Stromal cell of bone marrow (primary cell): ENCODE measurements around the gene FBLN5.

Experiments
- DNase-seq: peaks from one replicate; pipeline ENCODE4 v3.0.0-alpha.2; 2012; ENCODE audit warnings: low read depth

Gene FBLN5

GRCh38 chr14:91947475-91948184, at the start of gene FBLN5:
FBLN5 (minus strand) TSS chr14:91947694; CDS start chr14:91947229, 465 bp downstream.
- DNase-seq: peak; percentile 65

GRCh38 chr14:91996948-91997371, 49.5 kb upstream of the FBLN5 start:
- DNase-seq: peak; percentile 61

- no peak for DNase-seq
Observed at GRCh38 chr14:91987192-91987591, 39.7 kb upstream of the FBLN5 start.

- DNase-seq: no peak
Observed at GRCh38 chr14:91985521-91986255, 38.2 kb upstream of the FBLN5 start.

GRCh38 chr14:91985008-91985407, 37.5 kb upstream of the FBLN5 start:
- no peak for DNase-seq

GRCh38 chr14:91983588-91983987, 36.1 kb upstream of the FBLN5 start:
- no peak for DNase-seq

GRCh38 chr14:91980157-91980556, 32.7 kb upstream of the FBLN5 start:
- DNase-seq: peak; percentile 90

GRCh38 chr14:91977884-91978283, 30.4 kb upstream of the FBLN5 start:
- DNase-seq: no peak

GRCh38 chr14:91975763-91976162, 28.3 kb upstream of the FBLN5 start:
- DNase-seq: no peak

- DNase-seq: no peak
Observed at GRCh38 chr14:91971188-91971778, 23.8 kb upstream of the FBLN5 start.

GRCh38 chr14:91968280-91968679, 20.8 kb upstream of the FBLN5 start:
- DNase-seq: no peak

- DNase-seq: no peak
Observed at GRCh38 chr14:91964724-91965123, 17.2 kb upstream of the FBLN5 start.

GRCh38 chr14:91964011-91964410, 16.5 kb upstream of the FBLN5 start:
- no peak for DNase-seq

- no peak for DNase-seq
Observed at GRCh38 chr14:91963465-91963864, 16.0 kb upstream of the FBLN5 start.

GRCh38 chr14:91961297-91962220, 14.1 kb upstream of the FBLN5 start:
- DNase-seq: no peak

GRCh38 chr14:91957876-91958313, 10.4 kb upstream of the FBLN5 start:
- DNase-seq: no peak

GRCh38 chr14:91956616-91957015, 9.1 kb upstream of the FBLN5 start:
- DNase-seq: no peak

- no peak for DNase-seq
Observed at GRCh38 chr14:91955168-91955567, 7.7 kb upstream of the FBLN5 start.

GRCh38 chr14:91953170-91953985, 5.9 kb upstream of the FBLN5 start:
- DNase-seq: peak; percentile 11

- no peak for DNase-seq
Observed at GRCh38 chr14:91946622-91947474, 646 bp downstream of the FBLN5 start.
